Activated CD4-positive, alpha-beta memory T cell treated with anti-CD3 and anti-CD28 coated beads for 36 hours (primary cell): ENCODE measurements around the gene DIS3L2. TPM values are rescaled to one million over a fixed set of nuclear protein-coding genes. Genes with fewer than 3 reads are reported as not detected.
A peak's percentile ranks its signal among the peaks of the same experiment; 100 is the strongest.
"Not testable (repeated sequence)": the region's sequence is repeated elsewhere in the genome, so short reads cannot be mapped to it uniquely, and the experiment has no call there.

ENCODE experiments used
- CTCF ChIA-PET: fragments of 350-600 bp; sonication (Branson Sonifier 250); formaldehyde crosslinking; loops from one replicate; lab custom pipeline; 2021; ENCODE audit warnings: antibody characterized with exemption, inconsistent platforms; lab: Charles Lee
- POLR2A ChIA-PET: fragments of 350-600 bp; sonication (Branson Sonifier 250); formaldehyde crosslinking; loops from one replicate; lab custom pipeline; 2021; ENCODE audit warnings: antibody characterized with exemption; lab: Charles Lee
- DNase-seq: peaks from one replicate; pipeline ENCODE4 v3.0.0-alpha.2; 2020
- H3K27ac Mint-ChIP-seq: one replicate; pipeline ENCODE4 v1.8.0; 2021; ENCODE audit warnings: mixed read lengths
- H3K27me3 Mint-ChIP-seq: one replicate; pipeline ENCODE4 v1.8.0; 2021; ENCODE audit warnings: mixed read lengths
- H3K36me3 Mint-ChIP-seq: one replicate; pipeline ENCODE4 v1.8.0; 2021; ENCODE audit warnings: mixed read lengths
- H3K4me1 Mint-ChIP-seq: one replicate; pipeline ENCODE4 v1.8.0; 2021; ENCODE audit warnings: low read depth, mixed read lengths
- H3K4me3 Mint-ChIP-seq: one replicate; pipeline ENCODE4 v1.8.0; 2021; ENCODE audit warnings: mild to moderate bottlenecking, mixed read lengths
- H3K9me3 Mint-ChIP-seq: one replicate; pipeline ENCODE4 v1.8.0; 2021; ENCODE audit warnings: mixed read lengths
- intact Hi-C: fragments of 100-400 bp; cut with micrococcal nuclease; formaldehyde crosslinking; loops from one replicate; pipeline ENCODE4 v1.15.1; 2023
- total RNA-seq, 2 experiments: library from RNA; stranded (reverse); gene quantifications; one replicate each; pipeline ENCODE4 v1.2.3, GENCODE V29; 2021

Gene DIS3L2
- total RNA-seq, 2 experiments from 2014 or later: 20.5 to 25.7 TPM

- ChIA-PET CTCF (no interaction called here), POLR2A (interaction anchor here (0.9 kb wide), 1 partner anchor 10 kb away, joined by 3 read pairs; no protein-coding TSS in a partner anchor)
- intact Hi-C loops: no loop called here
- Mint-ChIP-seq H3K4me1 (no peaks in the 10 kb centered on the region), H3K27me3 (no peaks in the 10 kb centered on the region), H3K27ac (no peak overlapping the region), H3K4me3 (no peak overlapping the region), H3K9me3 (peaks cover 2% of the 10 kb centered on the region), H3K36me3 (peaks cover 6% of the 10 kb centered on the region)
- no peak for DNase-seq
Observed at GRCh38 chr2:232299927-232300674, 338.6 kb downstream of the DIS3L2 start.

- intact Hi-C loops: no loop called here
- no peak overlapping the region for H3K27ac Mint-ChIP-seq
- POLR2A ChIA-PET: no interaction called here
Observed at GRCh38 chr2:232300894-232301387, 339.4 kb downstream of the DIS3L2 start.

GRCh38 chr2:232304236-232304635 lies 342.7 kb downstream of the DIS3L2 start:
- intact Hi-C loops: no loop called here
- H3K27ac Mint-ChIP-seq: no peak overlapping the region
- DNase-seq: no peak
- no peaks in the 10 kb centered on the region for H3K27me3 Mint-ChIP-seq
- H3K4me1 Mint-ChIP-seq: peaks cover 4% of the 10 kb centered on the region
- peaks cover 2% of the 10 kb centered on the region for H3K9me3 Mint-ChIP-seq
- CTCF ChIA-PET: interaction anchor here (1.5 kb wide), 1 partner anchor 11 kb away, joined by 4 read pairs; no protein-coding TSS in a partner anchor
- POLR2A ChIA-PET: no interaction called here
- no peak overlapping the region for H3K4me3 Mint-ChIP-seq
- H3K36me3 Mint-ChIP-seq: peaks cover 6% of the 10 kb centered on the region

More at GRCh38 chr2:232300894-232301387, 339.4 kb downstream of the DIS3L2 start:
- Mint-ChIP-seq H3K4me1 (no peaks in the 10 kb centered on the region), H3K27me3 (no peaks in the 10 kb centered on the region), H3K9me3 (peaks cover 2% of the 10 kb centered on the region), H3K36me3 (peaks cover 6% of the 10 kb centered on the region), H3K4me3 (no peak overlapping the region)
- DNase-seq: no peak
- CTCF ChIA-PET: interaction anchor here (1.3 kb wide), 1 partner anchor 8 kb away, joined by 3 read pairs; no protein-coding TSS in a partner anchor

DNA sequence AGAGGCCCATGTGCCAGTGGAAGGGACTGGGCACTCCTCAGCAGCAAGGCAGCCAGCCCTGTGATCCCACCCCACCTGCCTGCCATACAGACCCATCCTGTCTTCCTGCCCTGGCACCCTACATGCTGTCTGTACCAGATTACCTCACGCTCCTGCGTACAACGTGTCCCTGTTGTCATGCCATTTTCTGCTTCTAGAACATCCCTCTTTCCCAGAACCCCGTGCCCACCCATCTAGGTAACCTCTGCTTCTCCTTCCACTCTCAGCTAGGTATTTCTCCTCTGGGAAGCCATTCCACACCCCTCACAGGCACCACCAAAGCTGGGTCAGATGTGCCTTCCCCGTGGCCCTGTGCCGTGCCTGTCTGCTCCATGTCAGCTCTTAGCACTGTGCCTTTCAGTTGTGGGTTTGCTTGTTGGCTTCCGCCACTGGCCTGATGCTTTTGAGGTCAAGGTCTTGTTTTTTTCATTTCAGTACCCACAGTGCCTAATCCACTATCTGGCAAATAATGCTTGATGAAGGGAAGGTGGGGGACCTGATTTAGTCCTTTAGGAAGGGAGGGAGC lies 345.3 kb downstream of the DIS3L2 start:
- H3K9me3 Mint-ChIP-seq: peaks cover 2% of the 10 kb centered on the region
- no peak for DNase-seq
- H3K4me3 Mint-ChIP-seq: no peak overlapping the region
- ChIA-PET POLR2A (no interaction called here), CTCF (interaction anchor here (0.7 to 8.0 kb wide), 6 partner anchors 9 to 21 kb away, joined by 3 to 76 read pairs (median 4); no protein-coding TSS in a partner anchor)
- intact Hi-C loops: no loop called here
- no peaks in the 10 kb centered on the region for H3K36me3 Mint-ChIP-seq
- H3K27ac Mint-ChIP-seq: peak overlapping the region; percentile 14
- H3K4me1 Mint-ChIP-seq: peaks cover 27% of the 10 kb centered on the region
- H3K27me3 Mint-ChIP-seq: no peaks in the 10 kb centered on the region

- peaks cover 31% of the 10 kb centered on the region for H3K4me1 Mint-ChIP-seq
Observed at GRCh38 chr2:232307854-232308253, 346.3 kb downstream of the DIS3L2 start.

GRCh38 chr2:232308986-232309385 lies 347.5 kb downstream of the DIS3L2 start:
- Mint-ChIP-seq H3K4me3 (no peak overlapping the region), H3K27me3 (no peaks in the 10 kb centered on the region), H3K27ac (peak overlapping the region; percentile 72), H3K9me3 (peaks cover 17% of the 10 kb centered on the region), H3K36me3 (peaks cover 9% of the 10 kb centered on the region), H3K4me1 (peaks cover 37% of the 10 kb centered on the region)
- POLR2A ChIA-PET: no interaction called here
- intact Hi-C loops: no loop called here
- CTCF ChIA-PET: interaction anchor here (0.8 to 8.0 kb wide), 4 partner anchors 16 to 408 kb away, joined by 3 to 76 read pairs (median 16); no protein-coding TSS in a partner anchor
- DNase-seq: no peak

More at GRCh38 chr2:232307854-232308253, 346.3 kb downstream of the DIS3L2 start:
- intact Hi-C loops: no loop called here
- ChIA-PET POLR2A (no interaction called here), CTCF (interaction anchor here (0.5 to 8.0 kb wide), 7 partner anchors 11 to 407 kb away, joined by 3 to 76 read pairs (median 3); no protein-coding TSS in a partner anchor)
- Mint-ChIP-seq H3K4me3 (no peak overlapping the region), H3K36me3 (peaks cover under 1% of the 10 kb centered on the region), H3K9me3 (peaks cover 5% of the 10 kb centered on the region), H3K27ac (no peak overlapping the region), H3K27me3 (no peaks in the 10 kb centered on the region)
- DNase-seq: no peak

GRCh38 chr2:232309592-232309991 lies 348.1 kb downstream of the DIS3L2 start:
- peaks cover 10% of the 10 kb centered on the region for H3K36me3 Mint-ChIP-seq
- intact Hi-C loops: no loop called here
- no peaks in the 10 kb centered on the region for H3K27me3 Mint-ChIP-seq
- POLR2A ChIA-PET: interaction anchor here (0.9 kb wide), 1 partner anchor 10 kb away, joined by 3 read pairs; no protein-coding TSS in a partner anchor
- DNase-seq: peak; percentile 60
- H3K4me3 Mint-ChIP-seq: no peak overlapping the region
- peak overlapping the region; percentile 72 for H3K27ac Mint-ChIP-seq
- H3K9me3 Mint-ChIP-seq: peaks cover 21% of the 10 kb centered on the region
- CTCF ChIA-PET: interaction anchor here (0.8 to 8.0 kb wide), 5 partner anchors 17 to 384 kb away, joined by 3 to 76 read pairs (median 6); no protein-coding TSS in a partner anchor
- H3K4me1 Mint-ChIP-seq: peaks cover 43% of the 10 kb centered on the region

DNA sequence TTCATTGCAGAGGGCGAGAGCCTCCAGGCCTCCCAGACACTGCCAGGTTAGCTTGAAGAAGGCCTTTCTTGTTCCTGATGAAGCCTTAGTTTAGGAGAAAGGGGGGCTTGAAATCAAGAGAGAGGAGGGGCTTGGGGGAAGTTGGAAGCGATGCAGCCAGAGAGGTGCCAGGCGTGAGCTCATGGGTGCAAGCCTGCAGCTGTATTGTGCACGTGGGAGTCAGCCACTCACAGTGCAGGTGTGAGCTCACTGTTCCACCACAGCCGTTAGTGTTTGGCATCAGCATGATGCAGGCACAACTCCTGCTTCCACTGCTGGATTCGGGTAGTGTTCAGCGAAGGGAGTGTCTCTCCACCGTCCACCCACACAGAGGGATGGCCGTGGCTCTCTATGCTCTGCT lies 348.6 kb downstream of the DIS3L2 start:
- no peaks in the 10 kb centered on the region for H3K27me3 Mint-ChIP-seq
- intact Hi-C loops: loop anchor here (10.0 kb wide), 1 partner anchor 525 kb away; the partner anchor contains the start of genes COPS7B and PDE6D
- DNase-seq: peak; percentile 70
- H3K4me1 Mint-ChIP-seq: peaks cover 48% of the 10 kb centered on the region
- ChIA-PET CTCF (interaction anchor here (0.8 to 8.0 kb wide), 5 partner anchors 16 to 385 kb away, joined by 3 to 76 read pairs (median 6); no protein-coding TSS in a partner anchor), POLR2A (interaction anchor here (0.9 kb wide), 1 partner anchor 10 kb away, joined by 3 read pairs; no protein-coding TSS in a partner anchor)
- H3K4me3 Mint-ChIP-seq: no peak overlapping the region
- peak overlapping the region; percentile 72 for H3K27ac Mint-ChIP-seq
- peaks cover 21% of the 10 kb centered on the region for H3K9me3 Mint-ChIP-seq
- peaks cover 13% of the 10 kb centered on the region for H3K36me3 Mint-ChIP-seq

DNA sequence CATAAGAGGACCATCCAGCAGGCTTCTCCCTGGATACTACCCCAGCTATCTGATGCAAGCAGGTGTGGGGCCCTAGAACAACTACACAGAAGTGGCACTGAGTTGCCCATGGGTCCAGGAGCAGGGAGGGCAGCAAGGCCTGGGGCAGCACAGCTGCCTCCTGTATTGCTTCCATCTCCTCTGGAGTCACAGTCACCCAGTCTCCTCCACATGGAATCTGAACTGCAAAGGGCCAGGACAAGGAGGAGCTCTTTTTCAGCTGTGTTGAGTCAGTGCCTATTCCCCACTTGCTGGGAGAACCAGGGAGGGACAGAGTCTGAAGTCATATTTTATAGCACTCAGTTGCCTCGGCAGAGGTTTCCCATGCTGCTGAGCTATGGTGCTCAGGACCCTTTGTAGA lies 349.2 kb downstream of the DIS3L2 start:
- intact Hi-C loops: loop anchor here (10.0 kb wide), 1 partner anchor 526 kb away; the partner anchor contains the start of genes COPS7B and PDE6D

DNA sequence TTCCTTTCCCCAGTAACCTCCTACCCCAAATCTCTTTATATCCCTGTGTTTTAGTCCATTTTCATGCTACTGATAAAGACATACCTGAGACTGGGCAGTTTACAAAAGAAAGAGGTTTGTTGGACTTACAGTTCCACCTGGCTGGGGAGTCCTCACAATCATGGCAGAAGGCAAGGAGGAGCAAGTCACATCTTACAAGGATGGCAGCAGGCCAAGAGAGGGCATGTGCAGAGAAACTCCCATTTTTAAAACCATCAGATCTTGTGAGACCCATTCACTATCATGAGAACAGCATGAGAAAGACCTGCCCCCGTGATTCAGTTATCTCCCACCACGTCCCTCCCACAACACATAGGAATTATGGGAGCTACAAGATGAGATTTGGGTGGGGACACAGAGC lies 352.1 kb downstream of the DIS3L2 start:
- H3K4me3 Mint-ChIP-seq, H3K27me3 Mint-ChIP-seq, DNase-seq, POLR2A ChIA-PET: not testable (repeated sequence)
- peaks cover 13% of the 10 kb centered on the region for H3K36me3 Mint-ChIP-seq
- intact Hi-C loops: loop anchor here (2.0 to 10.0 kb wide), 2 partner anchors 73 to 529 kb away; partner anchors contain the start of genes COPS7B and PDE6D
- H3K27ac Mint-ChIP-seq: peak overlapping the region; percentile 51
- peaks cover 21% of the 10 kb centered on the region for H3K9me3 Mint-ChIP-seq
- CTCF ChIA-PET: interaction anchor here (1.9 to 8.0 kb wide), 3 partner anchors 12 to 21 kb away, joined by 5 to 76 read pairs (median 21); no protein-coding TSS in a partner anchor
- peaks cover 75% of the 10 kb centered on the region for H3K4me1 Mint-ChIP-seq

More for the DNA sequence above, 349.2 kb downstream of the DIS3L2 start:
- Mint-ChIP-seq H3K27ac (peak overlapping the region; percentile 72), H3K9me3 (peaks cover 21% of the 10 kb centered on the region), H3K36me3 (peaks cover 13% of the 10 kb centered on the region), H3K4me3 (no peak overlapping the region), H3K27me3 (no peaks in the 10 kb centered on the region), H3K4me1 (peaks cover 54% of the 10 kb centered on the region)
- no peak for DNase-seq
- POLR2A ChIA-PET: interaction anchor here (0.9 kb wide), 1 partner anchor 11 kb away, joined by 3 read pairs; no protein-coding TSS in a partner anchor
- CTCF ChIA-PET: interaction anchor here (1.3 to 8.0 kb wide), 5 partner anchors 16 to 385 kb away, joined by 3 to 76 read pairs (median 6); partner anchors contain the start of gene NPPC
